Heart right ventricle (tissue), 16 donors: ENCODE data around the gene SVOPL. TPM values are rescaled to one million over a fixed set of nuclear protein-coding genes. Genes with fewer than 3 reads are reported as not detected.
"Not testable (repeated sequence)": the region's sequence is repeated elsewhere in the genome, so short reads cannot be mapped to it uniquely, and the experiment has no call there.

ENCODE experiments used
- ATAC-seq, 8 donors: fragments of 200-7000 bp; cut with Tn5 transposase; one replicate each; pipeline ENCODE4 v1.9.1; 2020; ENCODE audit warnings: mild to moderate bottlenecking in 8 of 8, moderate library complexity in 8 of 8, moderate number of reproducible peaks in 1 of 8
- DNase-seq, 2 donors: peaks; one replicate each; pipeline ENCODE4 v3.0.0-alpha.2; 2020
- H3K27ac ChIP-seq, 10 donors: fragments of 200-600 bp; sonication (generic) in 2 of 10; one replicate each; pipeline versions ENCODE4 v1.5.0 to v1.8.0; 2020 to 2022; ENCODE audit warnings: mild to moderate bottlenecking in 3 of 10
- H3K27me3 ChIP-seq, 7 donors: fragments of 200-600 bp; one replicate each; pipeline ENCODE4 v1.8.0; 2021 to 2022; ENCODE audit warnings: mild to moderate bottlenecking in 2 of 7
- H3K36me3 ChIP-seq, 9 donors: fragments of 200-600 bp; sonication (generic) in 1 of 9; one replicate each; pipeline versions ENCODE4 v1.5.0 to v1.8.0; 2020 to 2022; ENCODE audit warnings: mild to moderate bottlenecking in 2 of 9
- H3K4me1 ChIP-seq, 9 donors: fragments of 200-600 bp; sonication (generic) in 1 of 9; one replicate each; pipeline versions ENCODE4 v1.5.0 to v1.8.0; 2020 to 2022; ENCODE audit warnings: mild to moderate bottlenecking in 4 of 9
- H3K4me3 ChIP-seq, 10 donors: fragments of 200-600 bp; sonication (generic) in 2 of 10; one replicate each; pipeline versions ENCODE4 v1.5.0 to v1.8.0; 2020 to 2022; ENCODE audit warnings: mild to moderate bottlenecking in 7 of 10, moderate library complexity in 2 of 10
- H3K9me3 ChIP-seq, 11 donors: fragments of 200-600 bp in 10 of 11; sonication (generic) in 2 of 11; one replicate each; pipeline versions ENCODE4 v1.5.0 to v1.8.0; 2013 to 2022; ENCODE audit warnings: mild to moderate bottlenecking in 2 of 11, control low read depth in 1 of 11, moderate library complexity in 1 of 11
- WGBS, 2 donors: extraction: QIAGEN DNeasy Blood & Tissue Kit; methylation state at CpG; one replicate each; pipeline ENCODE4 v1.1.7; 2013; ENCODE audit warnings: inconsistent platforms in 1 of 2; 5-methylcytosine and 5-hydroxymethylcytosine counted together
- intact Hi-C, 10 donors: fragments of 100-400 bp; cut with DNase I; formaldehyde crosslinking; loops; one replicate each; pipeline versions ENCODE4 v1.11.1 to v1.14.2; 2022
- polyA plus RNA-seq, 2 donors: library from polyadenylated mRNA; stranded (reverse); fragments of 200-250 nt; gene quantifications; one replicate each; pipeline ENCODE4 v1.2.3, GENCODE V29; 2013
- total RNA-seq, 10 donors: library from RNA; stranded (reverse); fragmentation: NEBNext Ultra II Directional in 3 of 10; extraction: Animal tissue kit (Norgen Biotek cat#: 25700) in 3 of 10; gene quantifications; one replicate each; pipeline versions ENCODE4 v1.2.1 to v1.2.4, GENCODE V29; 2021 to 2023
- TF ChIP-seq, protein P1 (sequence below), 9 donors: fragments of 200-600 bp; sonication (generic) in 2 of 9; IDR thresholded peaks; one replicate each; pipeline versions ENCODE4 v1.5.0 to v1.8.0; 2021 to 2022; ENCODE audit warnings: antibody characterized with exemption in 9 of 9, mild to moderate bottlenecking in 5 of 9, moderate library complexity in 1 of 9
- donor health status: Arrhythmogenic right ventricular cardiomyopathy.
- donor health status: ischemic (EF 13 %, LVEDD 7.1; RV severe dilation, severe dysfunction).
- donor health status: healthy with polysubstance abuse.
- donor health status: DM: no; HTN: yes; CAD: no.
- donor health status: DM: no; HTN: no; CAD: no.
- donor health status: ischemic (EF 25% LVEDD 6.9; RV normal size, moderate dysfunction).
- donor health status: ischemic (EF 25% LVEDD 5.7; RV mildly dilated, moderate dysfunction).
- donor health status: healthy.
- donor health status: DM: yes; HTN: yes; CAD: no.
- donor health status: Ischemic cardiomyopathy.
- donor health status: ischemic (EF 35%, LVEDD 5.7; RV mildly dilated, moderate dysfunction).
- donor health status: nonischemic (EF 11% LVEDD 7.7; RV severe dilation, severe dysfunction).
- donor health status: DM: yes; HTN: yes; CAD: no.
- donor health status: PGD.
- donor health status: ischemic (EF 29% LVEDD 5.4; RV normal size, mild dysfunction).
- donor health status: nonischemic (EF 23%, LVEDD 6.1; RV moderate dilation, normal function).

SVOPL gene
- total and polyA plus RNA-seq, 12 donors = not detected

- Histone ChIP-seq H3K27ac (no peak overlapping the region), H3K27me3 (peaks cover 0 to 8% (median 0%) of the 10 kb centered on the region in 7 donors), H3K4me1 (no peaks in the 10 kb centered on the region), H3K4me3 (no peak overlapping the region), H3K9me3 (no peaks in the 10 kb centered on the region), H3K36me3 (no peaks in the 10 kb centered on the region)
- 94% methylated on average over 4 of the region's 4 CpGs for WGBS, 2 donors
- TF ChIP-seq, protein P1, sequence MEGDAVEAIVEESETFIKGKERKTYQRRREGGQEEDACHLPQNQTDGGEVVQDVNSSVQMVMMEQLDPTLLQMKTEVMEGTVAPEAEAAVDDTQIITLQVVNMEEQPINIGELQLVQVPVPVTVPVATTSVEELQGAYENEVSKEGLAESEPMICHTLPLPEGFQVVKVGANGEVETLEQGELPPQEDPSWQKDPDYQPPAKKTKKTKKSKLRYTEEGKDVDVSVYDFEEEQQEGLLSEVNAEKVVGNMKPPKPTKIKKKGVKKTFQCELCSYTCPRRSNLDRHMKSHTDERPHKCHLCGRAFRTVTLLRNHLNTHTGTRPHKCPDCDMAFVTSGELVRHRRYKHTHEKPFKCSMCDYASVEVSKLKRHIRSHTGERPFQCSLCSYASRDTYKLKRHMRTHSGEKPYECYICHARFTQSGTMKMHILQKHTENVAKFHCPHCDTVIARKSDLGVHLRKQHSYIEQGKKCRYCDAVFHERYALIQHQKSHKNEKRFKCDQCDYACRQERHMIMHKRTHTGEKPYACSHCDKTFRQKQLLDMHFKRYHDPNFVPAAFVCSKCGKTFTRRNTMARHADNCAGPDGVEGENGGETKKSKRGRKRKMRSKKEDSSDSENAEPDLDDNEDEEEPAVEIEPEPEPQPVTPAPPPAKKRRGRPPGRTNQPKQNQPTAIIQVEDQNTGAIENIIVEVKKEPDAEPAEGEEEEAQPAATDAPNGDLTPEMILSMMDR (IDR thresholded peaks at IDR 0.05) = no peak
- ATAC-seq (no peak), DNase-seq (no peak)
- intact Hi-C loops = no loop called here
Observed at GRCh38 chr7:138695106-138695505, 6.1 kb downstream of the SVOPL start.

DNA sequence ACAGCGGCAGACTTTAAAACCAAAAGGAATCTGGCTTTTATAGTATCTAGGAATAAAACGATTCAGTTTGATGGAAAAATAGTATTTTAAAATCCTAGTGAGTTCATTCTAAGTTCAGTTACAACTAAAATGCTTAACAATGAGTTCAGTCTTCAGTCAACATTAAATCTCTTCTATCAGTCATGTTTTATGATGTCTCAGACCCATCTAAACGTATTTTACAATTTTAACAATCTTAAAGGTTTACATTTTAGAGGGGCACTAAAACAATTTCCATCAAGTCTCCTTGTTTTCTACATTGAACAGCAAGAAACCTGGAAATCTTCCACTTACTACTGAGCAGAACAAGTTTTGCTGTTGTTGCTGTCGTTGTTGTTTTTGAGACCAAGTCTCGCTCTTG is 10.0 kb downstream of the SVOPL start:
- TF ChIP-seq, protein P1 (IDR thresholded peaks at IDR 0.05) = no peak
- Histone ChIP-seq H3K36me3 (no peaks in the 10 kb centered on the region), H3K4me3 (no peak overlapping the region), H3K9me3 (no peaks in the 10 kb centered on the region), H3K4me1 (no peaks in the 10 kb centered on the region), H3K27ac (no peak overlapping the region), H3K27me3 (no peaks in the 10 kb centered on the region)
- no peak for DNase-seq
- intact Hi-C loops = no loop called here
- ATAC-seq = no peak
- 84 to 88% methylated on average over 5 of the region's 5 CpGs for WGBS, 2 donors

- TF ChIP-seq, protein P1 (IDR thresholded peaks at IDR 0.05) = no peak
Observed at GRCh38 chr7:138690495-138690894, 10.7 kb downstream of the SVOPL start.

GRCh38 chr7:138688037-138688436 is 13.1 kb downstream of the SVOPL start:
- H3K4me1 ChIP-seq, intact Hi-C loops, H3K27me3 ChIP-seq, H3K9me3 ChIP-seq, H3K36me3 ChIP-seq, H3K27ac ChIP-seq, ATAC-seq, H3K4me3 ChIP-seq, DNase-seq: not testable (repeated sequence)
- WGBS, 2 donors = 89 to 96% methylated on average over 6 of the region's 6 CpGs

More at GRCh38 chr7:138690495-138690894, 10.7 kb downstream of the SVOPL start:
- no peak for ATAC-seq
- Histone ChIP-seq H3K9me3 (no peaks in the 10 kb centered on the region), H3K4me3 (no peak overlapping the region), H3K36me3 (no peaks in the 10 kb centered on the region), H3K27me3 (no peaks in the 10 kb centered on the region), H3K27ac (no peak overlapping the region), H3K4me1 (no peaks in the 10 kb centered on the region)
- WGBS, 2 donors = 93 to 97% methylated on average over 2 of the region's 2 CpGs
- no peak for DNase-seq
- intact Hi-C loops = no loop called here

GRCh38 chr7:138684340-138684739 is 16.8 kb downstream of the SVOPL start:
- no peaks in the 10 kb centered on the region for H3K27me3 ChIP-seq
- H3K4me1 ChIP-seq = no peaks in the 10 kb centered on the region
- WGBS, 2 donors = 42 to 56% methylated on average over 3 of the region's 3 CpGs
- TF ChIP-seq, protein P1 (IDR thresholded peaks at IDR 0.05) = no peak
- no peak overlapping the region for H3K4me3 ChIP-seq
- H3K27ac ChIP-seq = no peak overlapping the region
- intact Hi-C loops = no loop called here
- no peaks in the 10 kb centered on the region for H3K9me3 ChIP-seq
- no peaks in the 10 kb centered on the region for H3K36me3 ChIP-seq
- no peak for ATAC-seq
- no peak for DNase-seq
